HG03571 (cell line): ENCODE data around the gene TAPBP.

Source experiments
- ATAC-seq: cut with Tn5 transposase; IDR thresholded peaks from one replicate; pipeline ENCODE4 v1.9.1; 2021; ENCODE audit not compliant: unreplicated experiment

Gene TAPBP

GRCh38 chr6:33320315-33321181 is 6.7 kb upstream of the TAPBP start:
- ATAC-seq, result no peak

GRCh38 chr6:33319939-33320314 is 6.0 kb upstream of the TAPBP start:
- ATAC-seq, result no peak

- ATAC-seq, result no peak
These were observed 4.7 kb upstream of the TAPBP start for GRCh38 chr6:33318426-33319073.

GRCh38 chr6:33317669-33318425 is 4.0 kb upstream of the TAPBP start, which contains the start of gene ZBTB22:
Gene ZBTB22 (minus strand): TSS chr6:33317744. CDS start chr6:33316916, 828 bp downstream.
- ATAC-seq, result peak; percentile 36

GRCh38 chr6:33317419-33317668 is 3.5 kb upstream of the TAPBP start:
- ATAC-seq, result no peak

GRCh38 chr6:33316603-33317418 is 2.9 kb upstream of the TAPBP start:
- ATAC-seq, result no peak

GRCh38 chr6:33315793-33316602 is 2.1 kb upstream of the TAPBP start:
- ATAC-seq, result no peak

- ATAC-seq, result no peak
These were observed 1.3 kb upstream of the TAPBP start for GRCh38 chr6:33314943-33315792.

GRCh38 chr6:33314515-33314942 is 651 bp upstream of the TAPBP start:
- ATAC-seq, result no peak

- no peak for ATAC-seq
These were observed 671 bp downstream of the TAPBP start for GRCh38 chr6:33313105-33313708.

GRCh38 chr6:33312361-33313104 is 1.3 kb downstream of the TAPBP start:
- no peak for ATAC-seq

GRCh38 chr6:33306356-33306755 is 7.5 kb downstream of the TAPBP start:
- ATAC-seq, result no peak

- no peak for ATAC-seq
These were observed 8.8 kb downstream of the TAPBP start for GRCh38 chr6:33305052-33305451.

GRCh38 chr6:33304216-33304615 is 9.7 kb downstream of the TAPBP start:
- no peak for ATAC-seq

GRCh38 chr6:33301877-33302276 is 12.0 kb downstream of the TAPBP start:
- no peak for ATAC-seq

- ATAC-seq, result peak; percentile 60
These were observed 14.5 kb downstream of the TAPBP start for GRCh38 chr6:33299237-33299944.

GRCh38 chr6:33298773-33299236 is 15.1 kb downstream of the TAPBP start, which contains the start of gene RGL2:
Gene RGL2 (minus strand): TSS chr6:33298942. CDS start chr6:33298610, 332 bp downstream.
- ATAC-seq, result no peak
